H1 (cell line): ENCODE data around the gene NUBP2. TPM values are rescaled to one million over a fixed set of nuclear protein-coding genes. Genes with fewer than 3 reads are reported as not detected.

Experiments
- CTCF ChIA-PET: fragments of 300-600 bp; sonication (Branson Sonifier 250); formaldehyde crosslinking; loops from one replicate; lab custom pipeline; 2021; ENCODE audit not compliant: partially characterized antibody; lab: Charles Lee
- POLR2A ChIA-PET: fragments of 300-600 bp; sonication (Branson Sonifier 250); formaldehyde crosslinking; loops from one replicate; lab custom pipeline; 2021; ENCODE audit warnings: inconsistent platforms; ENCODE audit not compliant: partially characterized antibody; lab: Charles Lee
- DNase-seq, 2 experiments: peaks; one replicate each; pipeline versions ENCODE4 v3.0.0 to v3.0.0-alpha.2; 2010 to 2022; ENCODE audit warnings: low spot score in 2 of 2, low read depth in 1 of 2, mixed read lengths in 1 of 2
- FAIRE-seq: peaks from 2 replicates; lab custom pipeline; 2011; peaks lifted over from hg19 to GRCh38; lab: Jason Lieb, UNC
- H2AFZ ChIP-seq: 2 replicates; pipeline ENCODE4 v1.8.1; 2012; ENCODE audit warnings: low read length, inconsistent platforms
- H2AK5ac ChIP-seq: 2 replicates; pipeline ENCODE4 v1.6.1; 2013; ENCODE audit warnings: low read depth, low read length
- H2BK120ac ChIP-seq: replicated peaks from 2 replicates; pipeline ENCODE3; 2013; ENCODE audit warnings: low read depth, low read length, inconsistent platforms
- H2BK12ac ChIP-seq: 2 replicates; pipeline ENCODE4 v1.6.1; 2013; ENCODE audit warnings: low read depth, low read length
- H2BK15ac ChIP-seq: 2 replicates; pipeline ENCODE4 v1.6.1; 2013; ENCODE audit warnings: low read length
- H2BK20ac ChIP-seq: 2 replicates; pipeline ENCODE4 v1.6.1; 2013; ENCODE audit warnings: low read length
- H2BK5ac ChIP-seq: 2 replicates; pipeline ENCODE4 v1.6.1; 2013; ENCODE audit warnings: low read depth, low read length
- H3K14ac ChIP-seq: 2 replicates; pipeline ENCODE4 v1.6.1; 2013; ENCODE audit warnings: inconsistent platforms; ENCODE audit not compliant: insufficient read length
- H3K18ac ChIP-seq: 2 replicates; pipeline ENCODE4 v1.6.1; 2013; ENCODE audit warnings: low read length; ENCODE audit errors: extremely low read depth
- H3K23ac ChIP-seq: 2 replicates; pipeline ENCODE4 v1.6.1; 2013; ENCODE audit warnings: inconsistent platforms; ENCODE audit not compliant: insufficient read length
- H3K23me2 ChIP-seq: 2 replicates; pipeline ENCODE4 v1.6.1; 2013; ENCODE audit warnings: low read depth, low read length
- H3K27ac ChIP-seq: 2 replicates; pipeline ENCODE4 v1.6.1; 2011; ENCODE audit warnings: low read depth, low read length, inconsistent platforms
- H3K27me3 ChIP-seq, 4 experiments: replicated peaks in 1 of 4; 1 replicate in 1 of 4; 2 replicates in 3 of 4; pipeline versions ENCODE4 v1.6.1 to v1.8.1; 2011 to 2013; ENCODE audit warnings: low read length in 3 of 4, mild to moderate bottlenecking in 3 of 4, inconsistent platforms in 2 of 4, mixed read lengths in 2 of 4, moderate library complexity in 1 of 4; ENCODE audit not compliant: control insufficient read depth in 3 of 4, insufficient read depth in 3 of 4; ENCODE audit errors: extremely low read depth in 1 of 4
- H3K36me3 ChIP-seq, 4 experiments: 2 replicates each; pipeline versions ENCODE4 v1.6.1 to v1.8.1; 2011 to 2013; ENCODE audit warnings: mild to moderate bottlenecking in 4 of 4, low read length in 3 of 4, moderate library complexity in 2 of 4, control low read depth in 1 of 4, inconsistent platforms in 1 of 4; ENCODE audit not compliant: insufficient read depth in 4 of 4, control insufficient read depth in 2 of 4
- H3K4ac ChIP-seq: replicated peaks from 2 replicates; pipeline ENCODE3; 2013; ENCODE audit warnings: low read length, low read depth, mixed read lengths, inconsistent platforms; ENCODE audit not compliant: insufficient read length
- H3K4me1 ChIP-seq, 4 experiments: replicated peaks in 1 of 4; 1 replicate in 1 of 4; 2 replicates in 3 of 4; pipeline versions ENCODE4 v1.6.1 to v1.8.1; 2011 to 2013; ENCODE audit warnings: low read length in 3 of 4, inconsistent platforms in 2 of 4, mixed read lengths in 1 of 4; ENCODE audit not compliant: insufficient read depth in 4 of 4, control insufficient read depth in 3 of 4
- H3K4me2 ChIP-seq, 2 experiments: 2 replicates each; pipeline versions ENCODE4 v1.6.1 to v1.8.1; 2011 to 2013; ENCODE audit warnings: low read depth in 2 of 2, low read length in 2 of 2, control low read depth in 1 of 2, inconsistent platforms in 1 of 2, mild to moderate bottlenecking in 1 of 2; ENCODE audit not compliant: insufficient read depth in 1 of 2
- H3K4me3 ChIP-seq, 4 experiments: fragments of 200-600, 300-600 bp in 1 of 4; sonication (generic), shearing (Covaris generic), sonication (Bioruptor Twin) in 1 of 4; 2 replicates each; pipeline versions ENCODE4 v1.5.1 to v1.8.1; 2011 to 2016; ENCODE audit warnings: low read length in 4 of 4, low read depth in 3 of 4, control low read depth in 2 of 4, inconsistent platforms in 2 of 4, mild to moderate bottlenecking in 2 of 4, mixed read lengths in 1 of 4, moderate library complexity in 1 of 4; ENCODE audit not compliant: insufficient read depth in 2 of 4; ENCODE audit errors: extremely low read depth in 1 of 4
- H3K56ac ChIP-seq: replicated peaks from 2 replicates; pipeline ENCODE3; 2013; ENCODE audit warnings: low read depth, mild to moderate bottlenecking, mixed read lengths, low read length, inconsistent platforms; ENCODE audit not compliant: insufficient read length
- H3K79me1 ChIP-seq: 2 replicates; pipeline ENCODE4 v1.6.1; 2013; ENCODE audit warnings: low read depth, low read length, control low read depth
- H3K79me2 ChIP-seq, 2 experiments: 2 replicates each; pipeline versions ENCODE4 v1.6.1 to v1.8.1; 2012 to 2013; ENCODE audit warnings: low read length in 2 of 2, mild to moderate bottlenecking in 2 of 2, inconsistent platforms in 1 of 2; ENCODE audit not compliant: insufficient read depth in 2 of 2, control insufficient read depth in 1 of 2
- H3K9ac ChIP-seq, 4 experiments: replicated peaks in 1 of 4; 1 replicate in 1 of 4; 2 replicates in 3 of 4; pipeline versions ENCODE4 v1.6.1 to v1.8.1; 2011 to 2013; ENCODE audit warnings: low read depth in 3 of 4, low read length in 3 of 4, control low read depth in 2 of 4, mild to moderate bottlenecking in 2 of 4, moderate library complexity in 2 of 4, inconsistent platforms in 1 of 4; ENCODE audit errors: extremely low read depth in 1 of 4
- H3K9me3 ChIP-seq, 2 experiments: 2 replicates each; pipeline versions ENCODE4 v1.6.1 to v1.8.1; 2012 to 2013; ENCODE audit warnings: mild to moderate bottlenecking in 2 of 2, moderate library complexity in 2 of 2, control low read depth in 1 of 2, inconsistent platforms in 1 of 2, low read depth in 1 of 2, low read length in 1 of 2, mixed read lengths in 1 of 2; ENCODE audit not compliant: insufficient read depth in 2 of 2
- H4K20me1 ChIP-seq, 2 experiments: replicated peaks in 1 of 2; 2 replicates each; pipeline versions ENCODE3 to v1.8.1; 2011 to 2013; ENCODE audit warnings: inconsistent platforms in 2 of 2, low read length in 2 of 2, mild to moderate bottlenecking in 1 of 2; ENCODE audit not compliant: insufficient read depth in 2 of 2, control insufficient read depth in 1 of 2
- H4K5ac ChIP-seq: 2 replicates; pipeline ENCODE4 v1.6.1; 2013; ENCODE audit warnings: low read length, low read depth, mixed read lengths, inconsistent platforms; ENCODE audit not compliant: insufficient read length
- H4K8ac ChIP-seq: 2 replicates; pipeline ENCODE4 v1.8.0; 2013; ENCODE audit warnings: mild to moderate bottlenecking, moderate library complexity, low read length, inconsistent platforms; ENCODE audit not compliant: insufficient read depth; ENCODE audit errors: extremely low read depth
- H4K91ac ChIP-seq: replicated peaks from 2 replicates; pipeline ENCODE3; 2013; ENCODE audit warnings: low read length, mixed read lengths, inconsistent platforms; ENCODE audit not compliant: insufficient read length
- BACH1 ChIP-seq: IDR thresholded peaks from 2 replicates; pipeline ENCODE4 v1.6.1; 2012; ENCODE audit warnings: low read length, improper control_type of control experiment
- CTBP2 ChIP-seq: IDR thresholded peaks from 2 replicates; pipeline ENCODE4 v1.7.0; 2011; ENCODE audit warnings: borderline replicate concordance, mild to moderate bottlenecking, moderate library complexity, mixed read lengths, low read length; ENCODE audit not compliant: insufficient read depth, insufficient read length
- CTCF ChIP-seq, 3 experiments: IDR thresholded peaks; 1 replicate in 2 of 3; 2 replicates in 1 of 3; pipeline versions ENCODE4 v1.5.1 to v1.6.1; 2011; ENCODE audit warnings: low read length in 3 of 3, mild to moderate bottlenecking in 3 of 3, inconsistent platforms in 2 of 3, low read depth in 1 of 3, moderate library complexity in 1 of 3; ENCODE audit not compliant: insufficient read depth in 1 of 3; ENCODE audit errors: control extremely low read depth in 1 of 3
- EGR1 ChIP-seq: IDR thresholded peaks from 2 replicates; pipeline ENCODE4 v1.6.1; 2011; ENCODE audit warnings: low read depth, low read length, borderline replicate concordance
- HDAC6 ChIP-seq: IDR thresholded peaks from one replicate; pipeline ENCODE4 v1.7.1; 2012; ENCODE audit warnings: low read depth, mild to moderate bottlenecking, inconsistent platforms, low read length, moderate library complexity
- SIN3A ChIP-seq, 2 experiments: IDR thresholded peaks in 1 of 2; conservative IDR thresholded peaks in 1 of 2; 2 replicates each; pipeline ENCODE4 v1.6.1; 2011 to 2012; ENCODE audit warnings: low read length in 2 of 2, improper control_type of control experiment in 1 of 2, low read depth in 1 of 2, mild to moderate bottlenecking in 1 of 2
- TBP ChIP-seq: IDR thresholded peaks from 2 replicates; pipeline ENCODE4 v1.6.1; 2011; ENCODE audit warnings: low read depth, low read length, improper control_type of control experiment
- YY1 ChIP-seq: IDR thresholded peaks from 2 replicates; pipeline ENCODE4 v1.6.1; 2011; ENCODE audit warnings: low read depth, mild to moderate bottlenecking, low read length
- WGBS, 2 experiments: shearing (Covaris generic) in 1 of 2; methylation state at CpG; one replicate each; pipeline versions ENCODE4 v1.1.6 to v1.1.7; 2013 to 2015; ENCODE audit warnings: low lambda C conversion rate in 2 of 2, mixed read lengths in 2 of 2, inconsistent platforms in 1 of 2, low coverage in 1 of 2, missing lambda C conversion rate in 1 of 2; ENCODE audit not compliant: insufficient replicate concordance in 2 of 2, insufficient coverage in 1 of 2, insufficient read length in 1 of 2; ENCODE audit errors: extremely low coverage in 1 of 2, missing lambda C conversion rate in 1 of 2; 5-methylcytosine and 5-hydroxymethylcytosine counted together
- polyA plus RNA-seq, 7 experiments: library from polyadenylated mRNA; depleted of rRNA in 3 of 7; stranded (reverse) in 5 of 7; unstranded in 2 of 7; fragments of >200 nt in 5 of 7; fragments of 200-250 nt in 2 of 7; gene quantifications; 1 replicate in 5 of 7; 2 replicates in 1 of 7; 4 replicates in 1 of 7; pipeline versions ENCODE4 v1.2.1 to v1.2.3, GENCODE V29; 2011 to 2013; ENCODE audit warnings: missing spikeins in 2 of 7, mixed read lengths in 2 of 7
- total RNA-seq: library from RNA; stranded (reverse); fragmentation: NEBNext Ultra II Directional; extraction: Animal tissue kit (Norgen Biotek cat#: 25700); gene quantifications from 2 replicates; pipeline ENCODE4 v1.2.1, GENCODE V29; 2021
- TF ChIP-seq, protein P1 (sequence below): IDR thresholded peaks from 2 replicates; pipeline ENCODE4 v1.6.1; 2012; ENCODE audit warnings: inconsistent platforms

The NUBP2 gene
- total and polyA plus RNA-seq, 2 of the 8 experiments (the other 6 are each of a cell fraction or from before 2014, with no cell fraction given), result 70.3 to 96.9 TPM

- Histone ChIP-seq H3K14ac (no peak overlapping the region), H2BK120ac (no peak overlapping the region), H3K23ac (no peak overlapping the region), H4K8ac (no peak overlapping the region), H3K4me1 (no peaks in the 10 kb centered on the region; a peak in 2 of 7 replicates), H3K4ac (no peak overlapping the region), H3K18ac (no peak overlapping the region), H2AK5ac (no peak overlapping the region), H2BK15ac (no peak overlapping the region), H3K79me2 (no peaks in the 10 kb centered on the region), H2BK5ac (no peak overlapping the region), H3K9me3 (peaks cover 0 to under 1% of the 10 kb centered on the region in 2 experiments; a peak in 1 of 4 replicates), H4K91ac (no peak overlapping the region), H4K20me1 (peaks cover 2 to 3% of the 10 kb centered on the region in 2 experiments), H4K5ac (no peak overlapping the region), H2BK12ac (no peak overlapping the region), H3K27ac (no peak overlapping the region), H3K4me2 (no peak overlapping the region), H3K4me3 (no peak overlapping the region), H3K79me1 (no peaks in the 10 kb centered on the region), H3K23me2 (no peaks in the 10 kb centered on the region), H3K27me3 (no peaks in the 10 kb centered on the region), H2AFZ (0 out of 2 replicates have a peak overlapping the region, but pooled peaks have one; percentile 19), H3K36me3 (peaks cover 0 to 7% (median 3%) of the 10 kb centered on the region in 4 experiments; a peak in 3 of 8 replicates), H3K56ac (no peak overlapping the region), H3K9ac (no peak overlapping the region), H2BK20ac (no peak overlapping the region)
- WGBS, 2 experiments, result 57% methylated on average over 17 of the region's 17 CpGs; no CpG with 5 or more reads in 1 of the 2 experiments
- ChIA-PET POLR2A (interaction anchor here (0.9 to 2.4 kb wide), 4 partner anchors 15 to 152 kb away, joined by 3 to 7 read pairs (median 4); partner anchors contain the start of genes FAHD1, NUBP2, RPS2 and SPSB3), CTCF (interaction anchor here (0.7 to 1.8 kb wide), 3 partner anchors 11 to 50 kb away, joined by 4 to 6 read pairs (median 4); partner anchors contain the start of gene IGFALS)
- FAIRE-seq, result no peak
- no peak for DNase-seq
- peak in 1 of 2 experiments; percentile 64; a peak in 1 of 4 replicates for TF ChIP-seq SIN3A (conservative IDR thresholded peaks at IDR 0.05 in 1 of 2, IDR thresholded peaks at IDR 0.05 in 1 of 2; ENCODE audit: low read depth in 1 of 2, low read length in 2 of 2)
- TF ChIP-seq CTCF (IDR thresholded peaks at IDR 0.05; ENCODE audit: control extremely low read depth in 1 of 3, insufficient read depth in 1 of 3, low read depth in 1 of 3, low read length in 3 of 3), result peak; percentile 58 to 87 (median 66)
- TF ChIP-seq TBP, result 0 out of 2 replicates have a peak, but pooled peaks have one; percentile 26
- TF ChIP-seq HDAC6, result no peak
- TF ChIP-seq, protein P1, sequence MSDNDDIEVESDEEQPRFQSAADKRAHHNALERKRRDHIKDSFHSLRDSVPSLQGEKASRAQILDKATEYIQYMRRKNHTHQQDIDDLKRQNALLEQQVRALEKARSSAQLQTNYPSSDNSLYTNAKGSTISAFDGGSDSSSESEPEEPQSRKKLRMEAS, result peak; percentile 82
- TF ChIP-seq EGR1, result peak; percentile 79
- peak; percentile 69; the same call in 1 of the 2 replicates for TF ChIP-seq BACH1
- no peak for TF ChIP-seq YY1
- TF ChIP-seq CTBP2, result no peak
These were observed 30.0 kb downstream of the NUBP2 start for GRCh38 chr16:1812732-1813163.
